ENCODE results near the gene USP53. TPM values are rescaled to one million over a fixed set of nuclear protein-coding genes. Genes with fewer than 3 reads are reported as not detected.

USP53 gene
- polyA plus RNA-seq, 4 donors, result 4.9 to 25.5 (median 11.4) TPM

- 95 to 98% (median 95%) methylated on average over 2 of the region's 2 CpGs for WGBS, 3 donors
- no peaks in the 10 kb centered on the region for H3K27me3 ChIP-seq (ENCODE audit: control insufficient read depth in 3 of 3, insufficient read depth in 3 of 3, low read length in 3 of 3)
- no peak for DNase-seq
- no peak for FAIRE-seq
- H3K4me1 ChIP-seq (ENCODE audit: control insufficient read depth in 3 of 3, insufficient read depth in 2 of 3, low read depth in 1 of 3, low read length in 2 of 3), result no peaks in the 10 kb centered on the region
- H3K9me3 ChIP-seq (ENCODE audit: control insufficient read depth in 2 of 2, insufficient read depth in 1 of 2, low read depth in 1 of 2, low read length in 1 of 2), result no peaks in the 10 kb centered on the region
- H3K27ac ChIP-seq (ENCODE audit: low read depth in 1 of 3, low read length in 2 of 3), result no peak overlapping the region
- no peaks in the 10 kb centered on the region for H3K36me3 ChIP-seq (ENCODE audit: control insufficient read depth in 3 of 3, insufficient read depth in 2 of 3, low read depth in 1 of 3, low read length in 3 of 3)
- no peak overlapping the region for H3K4me3 ChIP-seq (ENCODE audit: low read depth in 1 of 3, low read length in 3 of 3)
Observed at GRCh38 chr4:119190354-119190753, 22.2 kb upstream of the USP53 start.

- no peaks in the 10 kb centered on the region for H3K4me1 ChIP-seq (ENCODE audit: control insufficient read depth in 3 of 3, insufficient read depth in 2 of 3, low read depth in 1 of 3, low read length in 2 of 3)
- no peaks in the 10 kb centered on the region for H3K36me3 ChIP-seq (ENCODE audit: control insufficient read depth in 3 of 3, insufficient read depth in 2 of 3, low read depth in 1 of 3, low read length in 3 of 3)
- no peak overlapping the region for H3K27ac ChIP-seq (ENCODE audit: low read depth in 1 of 3, low read length in 2 of 3)
- H3K4me3 ChIP-seq (ENCODE audit: low read depth in 1 of 3, low read length in 3 of 3), result no peak overlapping the region
- DNase-seq (no peak), FAIRE-seq (no peak)
- no peaks in the 10 kb centered on the region for H3K27me3 ChIP-seq (ENCODE audit: control insufficient read depth in 3 of 3, insufficient read depth in 3 of 3, low read length in 3 of 3)
- H3K9me3 ChIP-seq (ENCODE audit: control insufficient read depth in 2 of 2, insufficient read depth in 1 of 2, low read depth in 1 of 2, low read length in 1 of 2), result no peaks in the 10 kb centered on the region
- 87 to 97% (median 94%) methylated on average over 3 of the region's 3 CpGs for WGBS, 3 donors
Observed at GRCh38 chr4:119191505-119191904, 21.0 kb upstream of the USP53 start.

- FAIRE-seq, result no peak
- Histone ChIP-seq H3K27me3 (ENCODE audit: control insufficient read depth in 3 of 3, insufficient read depth in 3 of 3, low read length in 3 of 3) (no peaks in the 10 kb centered on the region), H3K4me1 (ENCODE audit: control insufficient read depth in 3 of 3, insufficient read depth in 2 of 3, low read depth in 1 of 3, low read length in 2 of 3) (no peaks in the 10 kb centered on the region), H3K36me3 (ENCODE audit: control insufficient read depth in 3 of 3, insufficient read depth in 2 of 3, low read depth in 1 of 3, low read length in 3 of 3) (no peaks in the 10 kb centered on the region), H3K4me3 (ENCODE audit: low read depth in 1 of 3, low read length in 3 of 3) (no peak overlapping the region), H3K27ac (ENCODE audit: low read depth in 1 of 3, low read length in 2 of 3) (no peak overlapping the region), H3K9me3 (ENCODE audit: control insufficient read depth in 2 of 2, insufficient read depth in 1 of 2, low read depth in 1 of 2, low read length in 1 of 2) (no peaks in the 10 kb centered on the region)
- no peak for DNase-seq
- WGBS, 3 donors, result 86 to 91% (median 90%) methylated on average over 11 of the region's 11 CpGs
Observed at GRCh38 chr4:119197772-119198212, 14.7 kb upstream of the USP53 start.

GRCh38 chr4:119204916-119205315 lies 7.6 kb upstream of the USP53 start:
- no peak for FAIRE-seq
- DNase-seq, result no peak
- Histone ChIP-seq H3K4me1 (ENCODE audit: control insufficient read depth in 3 of 3, insufficient read depth in 2 of 3, low read depth in 1 of 3, low read length in 2 of 3) (no peaks in the 10 kb centered on the region), H3K27me3 (ENCODE audit: control insufficient read depth in 3 of 3, insufficient read depth in 3 of 3, low read length in 3 of 3) (no peaks in the 10 kb centered on the region), H3K4me3 (ENCODE audit: low read depth in 1 of 3, low read length in 3 of 3) (no peak overlapping the region), H3K9me3 (ENCODE audit: control insufficient read depth in 2 of 2, insufficient read depth in 1 of 2, low read depth in 1 of 2, low read length in 1 of 2) (no peaks in the 10 kb centered on the region), H3K36me3 (ENCODE audit: control insufficient read depth in 3 of 3, insufficient read depth in 2 of 3, low read depth in 1 of 3, low read length in 3 of 3) (no peaks in the 10 kb centered on the region), H3K27ac (ENCODE audit: low read depth in 1 of 3, low read length in 2 of 3) (no peak overlapping the region)
- 76 to 90% (median 90%) methylated on average over 4 of the region's 4 CpGs for WGBS, 3 donors

- Histone ChIP-seq H3K27me3 (ENCODE audit: control insufficient read depth in 3 of 3, insufficient read depth in 3 of 3, low read length in 3 of 3) (no peaks in the 10 kb centered on the region), H3K36me3 (ENCODE audit: control insufficient read depth in 3 of 3, insufficient read depth in 2 of 3, low read depth in 1 of 3, low read length in 3 of 3) (no peaks in the 10 kb centered on the region), H3K4me3 (ENCODE audit: low read depth in 1 of 3, low read length in 3 of 3) (no peak overlapping the region), H3K27ac (ENCODE audit: low read depth in 1 of 3, low read length in 2 of 3) (no peak overlapping the region), H3K9me3 (ENCODE audit: control insufficient read depth in 2 of 2, insufficient read depth in 1 of 2, low read depth in 1 of 2, low read length in 1 of 2) (no peaks in the 10 kb centered on the region), H3K4me1 (ENCODE audit: control insufficient read depth in 3 of 3, insufficient read depth in 2 of 3, low read depth in 1 of 3, low read length in 2 of 3) (no peaks in the 10 kb centered on the region)
- no peak for FAIRE-seq
- no peak for DNase-seq
Observed at GRCh38 chr4:119205690-119206089, 6.8 kb upstream of the USP53 start.

- Histone ChIP-seq H3K27ac (ENCODE audit: low read depth in 1 of 3, low read length in 2 of 3) (no peak overlapping the region), H3K4me3 (ENCODE audit: low read depth in 1 of 3, low read length in 3 of 3) (no peak overlapping the region), H3K27me3 (ENCODE audit: control insufficient read depth in 3 of 3, insufficient read depth in 3 of 3, low read length in 3 of 3) (no peaks in the 10 kb centered on the region), H3K36me3 (ENCODE audit: control insufficient read depth in 3 of 3, insufficient read depth in 2 of 3, low read depth in 1 of 3, low read length in 3 of 3) (no peaks in the 10 kb centered on the region), H3K9me3 (ENCODE audit: control insufficient read depth in 2 of 2, insufficient read depth in 1 of 2, low read depth in 1 of 2, low read length in 1 of 2) (no peaks in the 10 kb centered on the region), H3K4me1 (ENCODE audit: control insufficient read depth in 3 of 3, insufficient read depth in 2 of 3, low read depth in 1 of 3, low read length in 2 of 3) (no peaks in the 10 kb centered on the region)
- FAIRE-seq (no peak), DNase-seq (no peak)
- WGBS, 3 donors, result 47 to 53% (median 50%) methylated on average over 1 of the region's 1 CpG
Observed at GRCh38 chr4:119206178-119206577, 6.3 kb upstream of the USP53 start.

- no peaks in the 10 kb centered on the region for H3K27me3 ChIP-seq (ENCODE audit: control insufficient read depth in 3 of 3, insufficient read depth in 3 of 3, low read length in 3 of 3)
- H3K4me3 ChIP-seq (ENCODE audit: low read depth in 1 of 3, low read length in 3 of 3), result no peak overlapping the region
- H3K4me1 ChIP-seq (ENCODE audit: control insufficient read depth in 3 of 3, insufficient read depth in 2 of 3, low read depth in 1 of 3, low read length in 2 of 3), result no peaks in the 10 kb centered on the region
- 3 to 16% (median 12%) methylated on average over 1 of the region's 1 CpG for WGBS, 3 donors
- no peaks in the 10 kb centered on the region for H3K9me3 ChIP-seq (ENCODE audit: control insufficient read depth in 2 of 2, insufficient read depth in 1 of 2, low read depth in 1 of 2, low read length in 1 of 2)
- FAIRE-seq (no peak), DNase-seq (no peak)
- no peak overlapping the region for H3K27ac ChIP-seq (ENCODE audit: low read depth in 1 of 3, low read length in 2 of 3)
- no peaks in the 10 kb centered on the region for H3K36me3 ChIP-seq (ENCODE audit: control insufficient read depth in 3 of 3, insufficient read depth in 2 of 3, low read depth in 1 of 3, low read length in 3 of 3)
Observed at GRCh38 chr4:119207051-119207450, 5.5 kb upstream of the USP53 start.

- no peaks in the 10 kb centered on the region for H3K9me3 ChIP-seq (ENCODE audit: control insufficient read depth in 2 of 2, insufficient read depth in 1 of 2, low read depth in 1 of 2, low read length in 1 of 2)
- no peaks in the 10 kb centered on the region for H3K27me3 ChIP-seq (ENCODE audit: control insufficient read depth in 3 of 3, insufficient read depth in 3 of 3, low read length in 3 of 3)
- H3K36me3 ChIP-seq (ENCODE audit: control insufficient read depth in 3 of 3, insufficient read depth in 2 of 3, low read depth in 1 of 3, low read length in 3 of 3), result no peaks in the 10 kb centered on the region
- H3K27ac ChIP-seq (ENCODE audit: low read depth in 1 of 3, low read length in 2 of 3), result no peak overlapping the region
- no peak overlapping the region for H3K4me3 ChIP-seq (ENCODE audit: low read depth in 1 of 3, low read length in 3 of 3)
- no peaks in the 10 kb centered on the region for H3K4me1 ChIP-seq (ENCODE audit: control insufficient read depth in 3 of 3, insufficient read depth in 2 of 3, low read depth in 1 of 3, low read length in 2 of 3)
- DNase-seq (peak in 1 of 2 donors; percentile 5), FAIRE-seq (no peak)
Observed at GRCh38 chr4:119209077-119209476, 3.4 kb upstream of the USP53 start.

- no peak overlapping the region for H3K27ac ChIP-seq (ENCODE audit: low read depth in 1 of 3, low read length in 2 of 3)
- 90 to 95% (median 93%) methylated on average over 1 of the region's 1 CpG for WGBS, 3 donors
- no peaks in the 10 kb centered on the region for H3K27me3 ChIP-seq (ENCODE audit: control insufficient read depth in 3 of 3, insufficient read depth in 3 of 3, low read length in 3 of 3)
- no peaks in the 10 kb centered on the region for H3K4me1 ChIP-seq (ENCODE audit: control insufficient read depth in 3 of 3, insufficient read depth in 2 of 3, low read depth in 1 of 3, low read length in 2 of 3)
- FAIRE-seq, result no peak
- no peaks in the 10 kb centered on the region for H3K36me3 ChIP-seq (ENCODE audit: control insufficient read depth in 3 of 3, insufficient read depth in 2 of 3, low read depth in 1 of 3, low read length in 3 of 3)
- no peak overlapping the region for H3K4me3 ChIP-seq (ENCODE audit: low read depth in 1 of 3, low read length in 3 of 3)
- DNase-seq, result no peak
- H3K9me3 ChIP-seq (ENCODE audit: control insufficient read depth in 2 of 2, insufficient read depth in 1 of 2, low read depth in 1 of 2, low read length in 1 of 2), result no peaks in the 10 kb centered on the region
Observed at GRCh38 chr4:119209586-119209985, 2.9 kb upstream of the USP53 start.
